ENCODE measurements around the gene KCNQ2.

The KCNQ2 gene

DNA sequence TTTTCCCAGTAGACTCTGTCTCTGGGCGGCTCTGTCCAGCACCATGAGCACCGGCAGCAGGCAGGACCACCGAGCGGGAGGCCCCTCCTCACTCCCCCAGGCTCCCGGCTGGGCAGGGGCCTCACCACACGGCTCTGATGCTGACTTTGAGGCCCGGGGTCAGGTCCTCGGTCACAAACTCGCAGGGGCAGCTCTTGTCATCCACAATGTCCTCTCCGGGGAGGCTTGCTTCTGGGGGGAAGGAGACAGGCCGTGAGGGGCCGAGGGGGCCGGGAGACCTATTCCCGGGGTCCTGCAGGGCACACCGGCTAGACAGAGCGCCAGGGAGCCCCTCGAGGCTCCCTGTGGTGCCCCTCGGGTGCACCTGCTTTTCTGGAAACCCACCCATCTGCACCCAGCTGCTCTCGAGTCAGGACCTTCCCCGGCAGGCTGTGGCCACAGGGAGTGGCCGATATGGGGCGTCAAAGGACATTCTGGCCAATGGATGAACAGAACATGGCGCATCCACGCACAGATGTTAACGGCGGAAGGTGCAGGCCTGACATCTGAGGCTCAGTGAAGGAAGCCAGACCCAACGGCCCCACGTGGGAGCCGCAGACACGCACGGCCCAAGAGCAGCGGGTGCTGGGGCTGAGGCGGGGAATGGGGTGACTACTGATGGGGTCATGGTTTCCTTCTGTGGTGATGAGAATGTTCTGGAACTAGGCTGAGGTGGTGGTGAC, 58.3 kb downstream of the KCNQ2 start:
- DNase-seq = no peak

DNA sequence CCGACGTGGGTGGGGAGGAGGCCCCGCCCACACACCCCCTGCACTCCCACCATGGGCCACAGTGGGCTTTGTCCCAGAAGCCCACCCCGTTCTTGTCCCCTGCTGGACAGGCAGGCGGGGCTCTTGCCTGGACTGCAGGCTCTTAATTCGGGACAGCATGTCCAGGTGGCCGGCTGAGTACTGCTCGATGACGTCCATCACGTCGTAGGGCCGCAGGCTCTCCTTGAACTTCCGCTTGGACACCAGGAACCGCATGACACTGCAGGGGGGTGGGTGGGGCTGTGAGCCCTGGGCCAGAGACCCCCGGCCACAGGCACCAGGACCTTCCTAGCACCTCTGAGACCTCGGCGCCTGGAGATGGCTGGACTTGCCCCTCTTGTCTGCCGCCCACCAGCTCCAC, 59.1 kb downstream of the KCNQ2 start:
- no peak for DNase-seq

DNA sequence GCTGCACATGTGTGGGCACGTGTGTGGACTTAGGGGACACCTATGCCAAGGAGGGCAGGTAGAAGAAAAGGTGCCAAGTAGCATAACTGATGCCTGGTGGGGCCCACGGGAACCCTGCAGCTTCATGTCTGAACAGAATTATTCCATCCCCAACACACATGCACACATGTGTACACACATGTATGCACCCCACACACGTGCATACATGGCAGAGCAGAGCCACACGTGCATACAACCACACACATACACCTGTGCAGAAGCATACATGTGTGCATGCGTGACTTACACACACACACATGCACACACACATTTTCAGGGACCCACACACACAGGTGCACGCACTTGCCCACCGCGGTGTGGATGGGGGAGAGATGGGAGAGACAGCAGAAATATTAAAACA, 59.6 kb downstream of the KCNQ2 start:
- DNase-seq = no peak

DNA sequence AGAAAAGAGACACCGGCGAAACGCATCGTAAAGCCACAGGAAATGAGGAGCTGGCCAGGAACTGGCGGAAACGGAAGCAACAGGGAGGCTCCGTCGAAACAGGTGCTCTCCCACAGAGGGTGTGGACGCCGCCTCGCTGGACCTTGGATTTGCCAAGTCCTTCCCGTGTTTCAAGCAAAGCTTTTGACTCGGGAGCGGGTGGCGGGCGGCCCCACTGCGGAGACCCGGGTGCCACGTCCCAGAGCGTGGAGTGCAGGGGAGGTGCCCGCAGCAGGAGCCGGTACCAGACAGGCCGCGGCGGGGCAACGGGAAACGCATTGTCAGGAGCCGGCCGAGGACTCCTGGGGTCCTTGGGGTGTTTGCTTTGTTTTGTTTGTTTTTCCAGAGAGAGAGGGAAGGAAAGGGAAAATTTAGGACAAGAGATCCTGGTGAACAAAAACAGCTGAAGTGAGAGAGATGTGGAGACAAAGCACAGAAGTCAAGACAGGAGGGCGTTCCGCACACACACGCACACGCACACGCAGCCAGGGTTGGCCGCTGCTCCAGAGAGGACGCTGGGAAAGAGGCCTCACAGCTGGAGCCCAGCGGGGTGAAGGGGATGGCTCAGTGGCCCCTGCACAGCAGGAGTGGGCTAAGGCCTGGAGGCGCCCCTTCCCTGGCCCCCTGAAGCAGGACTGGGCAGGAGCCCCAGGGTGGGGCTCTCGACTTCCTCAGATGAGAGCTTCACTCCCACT, 60.4 kb downstream of the KCNQ2 start:
- no peak for DNase-seq

DNA sequence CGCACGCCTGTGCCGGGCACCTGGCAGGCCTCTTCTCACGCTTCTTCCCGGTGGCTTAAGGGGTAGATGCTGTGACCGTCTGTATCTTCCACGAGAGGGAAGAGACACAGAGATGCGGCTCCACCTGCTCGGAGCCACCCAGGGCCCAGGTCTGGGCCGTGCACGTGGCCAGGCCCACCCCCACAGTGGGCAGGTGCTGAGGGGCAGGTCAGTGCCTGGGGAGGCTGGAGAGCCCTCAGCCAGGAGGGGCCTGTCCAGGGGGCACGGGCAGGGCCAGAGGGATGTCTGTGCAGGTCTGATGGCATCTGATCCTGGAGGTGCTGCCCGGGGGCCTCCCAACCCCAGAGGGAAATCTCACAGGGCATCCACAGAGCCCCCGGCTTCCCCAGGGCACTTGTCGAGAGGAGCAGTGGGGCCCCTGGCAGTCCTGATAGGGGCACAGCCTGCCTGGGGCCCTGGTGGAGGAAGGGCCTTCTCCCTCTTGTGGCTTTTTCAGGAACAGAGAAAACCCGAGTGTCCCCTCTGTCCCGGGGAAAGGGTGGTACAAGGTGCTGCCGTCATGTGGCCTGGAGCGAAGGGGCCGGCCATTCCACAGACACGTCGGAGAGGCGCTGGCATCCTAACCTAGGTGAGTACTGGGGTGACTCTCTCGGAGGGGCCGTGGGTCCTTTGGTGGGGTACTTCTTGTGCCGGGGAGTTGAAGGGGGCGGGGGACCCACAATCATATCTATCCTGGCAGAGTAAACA, 61.1 kb downstream of the KCNQ2 start:
- no peak for DNase-seq

DNA sequence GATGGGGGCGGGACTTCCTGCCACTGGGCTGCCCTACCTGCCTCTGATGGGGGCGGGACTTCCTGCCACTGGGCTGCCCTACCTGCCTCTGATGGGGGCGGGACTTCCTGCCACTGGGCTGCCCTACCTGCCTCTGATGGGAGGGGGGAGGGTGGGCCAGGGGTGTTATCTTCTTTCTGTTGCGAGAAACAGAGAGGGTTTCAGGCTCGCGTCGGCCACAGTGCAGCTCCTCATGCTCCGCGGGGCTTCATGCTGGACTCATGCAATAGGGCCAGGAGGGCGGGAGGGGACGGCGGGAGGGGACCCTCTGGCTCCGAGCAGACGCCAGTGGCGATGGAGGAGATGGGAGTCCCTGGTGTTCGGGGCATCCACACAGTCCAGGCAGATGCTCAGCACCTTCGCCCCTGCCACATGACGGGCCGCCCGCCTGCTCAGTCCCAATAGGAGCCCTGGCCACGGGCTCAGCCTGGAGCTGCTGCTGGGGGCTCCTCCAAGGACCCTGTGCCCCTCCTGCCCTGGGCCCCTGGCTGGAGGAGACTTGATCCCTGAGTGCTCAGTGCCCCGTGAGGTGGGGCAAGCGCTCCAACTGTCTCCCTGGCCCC, 62.5 kb downstream of the KCNQ2 start:
- no peak for DNase-seq

DNA sequence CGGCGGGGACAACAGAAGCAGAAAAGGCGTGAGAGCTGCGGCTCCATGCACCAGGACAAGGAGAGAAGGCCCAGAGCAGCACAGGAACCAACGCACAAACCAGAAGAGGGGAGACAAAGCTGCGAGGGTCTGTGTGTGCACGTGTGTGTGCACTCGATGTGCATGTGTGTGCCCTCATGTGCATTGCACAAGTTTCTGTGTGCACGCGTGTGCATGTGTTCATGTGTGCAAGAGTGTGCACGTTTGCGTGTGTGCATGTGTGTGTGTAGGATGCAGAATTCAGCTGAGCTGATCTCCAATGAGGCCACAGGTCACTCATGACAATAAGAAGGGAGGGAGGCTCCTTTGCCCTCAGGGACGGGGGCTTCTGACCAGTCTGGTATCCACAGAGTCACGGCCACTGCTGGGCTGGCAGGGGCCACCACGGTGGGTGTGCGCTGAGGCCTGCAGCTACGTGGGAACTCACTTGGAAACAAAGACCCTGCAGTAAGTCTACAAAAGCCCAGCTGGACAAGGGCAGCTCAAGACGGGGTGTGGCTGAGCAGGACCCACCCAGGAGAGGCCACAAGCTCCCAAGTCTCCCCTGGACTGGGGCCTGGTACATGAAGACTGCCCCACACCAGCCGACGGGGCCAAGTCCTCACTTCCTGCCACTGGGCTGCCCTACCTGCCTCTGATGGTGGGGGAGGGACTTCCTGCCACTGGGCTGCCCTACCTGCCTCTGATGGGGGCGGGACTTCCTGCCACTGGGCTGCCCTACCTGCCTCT, 63.2 kb downstream of the KCNQ2 start:
- DNase-seq = no peak

DNA sequence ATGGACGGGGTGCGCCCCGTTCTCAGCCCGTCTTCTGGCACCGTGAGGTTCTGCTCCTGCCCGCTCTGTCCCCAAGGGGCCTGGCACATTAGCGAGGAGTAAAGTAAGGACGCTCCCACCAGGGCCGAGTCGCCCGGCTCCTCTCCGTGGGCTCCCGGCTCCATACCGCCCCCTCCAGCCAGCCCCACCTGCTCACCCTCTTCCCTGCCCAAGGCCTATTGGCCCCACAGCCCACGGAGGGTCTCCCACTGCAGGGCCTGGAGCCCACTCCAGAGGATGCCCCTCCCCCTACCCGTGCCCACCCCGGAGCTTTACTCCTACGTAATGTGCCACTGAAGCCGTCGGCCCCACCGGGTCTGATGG, 63.8 kb downstream of the KCNQ2 start:
- DNase-seq = no peak

DNA sequence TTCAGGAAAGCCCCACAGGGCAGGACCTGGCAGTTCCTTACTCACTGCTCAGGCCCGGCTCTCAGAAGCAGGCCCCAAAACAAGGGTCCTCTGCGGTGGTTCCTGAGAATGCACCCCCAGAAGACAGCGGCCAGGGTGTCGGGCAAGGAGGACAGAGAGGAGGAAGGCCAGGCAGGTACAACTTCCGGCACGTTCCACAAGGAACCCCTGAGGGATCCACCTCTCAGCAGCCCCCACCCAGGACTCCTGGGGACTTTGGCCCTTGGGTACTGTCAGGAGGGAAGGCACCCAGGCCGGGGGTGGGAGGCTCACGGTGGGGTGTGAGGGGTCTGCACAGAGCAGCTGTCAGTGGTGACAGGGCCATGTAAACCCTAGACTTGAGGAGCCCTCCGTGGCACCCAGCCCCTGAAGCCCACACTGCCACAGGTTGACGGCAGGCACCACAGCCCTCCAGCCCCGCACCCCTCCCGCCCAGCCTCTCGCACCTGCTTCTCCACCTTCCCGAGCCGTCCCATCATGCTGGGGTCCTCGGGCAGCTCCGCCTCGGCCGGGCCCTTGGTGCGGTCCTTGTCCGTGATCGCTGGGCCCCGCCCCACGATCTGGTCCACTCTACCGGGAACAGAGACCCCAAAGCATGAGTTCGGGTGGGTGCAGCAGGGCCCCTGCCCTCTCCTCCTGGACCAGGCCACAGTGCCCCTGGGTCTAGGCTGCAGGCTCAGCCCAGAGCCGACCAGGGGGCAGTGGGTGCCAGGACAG, 64.3 kb downstream of the KCNQ2 start:
- no peak for DNase-seq

DNA sequence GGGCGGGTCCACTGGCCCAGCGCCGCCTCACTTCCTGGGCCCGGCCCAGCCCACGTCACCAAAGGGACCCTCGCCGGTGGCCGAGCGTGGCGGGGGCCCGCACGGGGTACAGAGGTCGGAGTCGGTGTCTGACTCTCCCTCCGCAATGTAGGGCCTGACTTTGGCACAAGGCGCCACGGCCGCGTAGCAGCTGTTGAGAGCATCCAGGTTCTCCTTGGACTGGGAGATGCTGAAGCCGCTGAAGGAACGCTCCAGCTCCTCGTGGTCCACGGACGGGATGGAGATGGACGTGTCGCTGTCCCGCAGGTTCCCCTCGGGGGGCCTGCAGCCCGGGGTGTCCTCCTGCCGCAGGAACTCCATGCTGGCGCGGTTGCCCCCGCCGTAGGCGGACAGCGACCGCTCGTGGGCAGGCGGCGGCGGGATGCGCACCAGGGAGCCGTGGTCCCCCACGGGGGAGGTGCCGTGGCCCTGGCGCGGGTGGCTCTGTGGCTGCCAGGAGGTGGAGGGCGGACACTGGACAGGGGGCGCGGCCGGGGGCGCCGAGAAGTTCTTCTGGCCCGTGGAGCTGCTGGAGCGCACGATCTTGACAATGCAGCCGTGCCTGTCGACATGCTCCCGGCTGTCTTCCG, 65.7 kb downstream of the KCNQ2 start:
- DNase-seq = no peak

DNA sequence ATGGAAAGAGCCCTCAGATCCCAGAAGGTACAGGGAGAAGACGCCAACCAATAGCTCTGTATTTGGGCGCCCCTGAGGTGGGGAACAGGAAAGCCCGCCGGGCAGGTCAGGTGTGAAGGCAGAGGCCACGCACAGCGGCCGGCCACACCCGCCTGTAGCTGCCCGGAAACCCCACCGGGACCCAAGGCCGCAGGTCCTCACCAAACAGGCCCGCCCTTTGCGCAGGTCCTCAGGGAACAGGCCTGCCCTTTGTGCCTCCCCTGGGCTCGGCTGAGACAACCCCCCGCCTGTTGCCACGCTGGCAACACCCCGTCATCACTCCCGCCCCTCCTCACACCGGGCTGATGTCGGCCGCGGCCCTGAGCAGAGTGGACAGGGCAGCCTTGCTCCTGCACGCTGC, 66.4 kb downstream of the KCNQ2 start:
- DNase-seq = no peak

DNA sequence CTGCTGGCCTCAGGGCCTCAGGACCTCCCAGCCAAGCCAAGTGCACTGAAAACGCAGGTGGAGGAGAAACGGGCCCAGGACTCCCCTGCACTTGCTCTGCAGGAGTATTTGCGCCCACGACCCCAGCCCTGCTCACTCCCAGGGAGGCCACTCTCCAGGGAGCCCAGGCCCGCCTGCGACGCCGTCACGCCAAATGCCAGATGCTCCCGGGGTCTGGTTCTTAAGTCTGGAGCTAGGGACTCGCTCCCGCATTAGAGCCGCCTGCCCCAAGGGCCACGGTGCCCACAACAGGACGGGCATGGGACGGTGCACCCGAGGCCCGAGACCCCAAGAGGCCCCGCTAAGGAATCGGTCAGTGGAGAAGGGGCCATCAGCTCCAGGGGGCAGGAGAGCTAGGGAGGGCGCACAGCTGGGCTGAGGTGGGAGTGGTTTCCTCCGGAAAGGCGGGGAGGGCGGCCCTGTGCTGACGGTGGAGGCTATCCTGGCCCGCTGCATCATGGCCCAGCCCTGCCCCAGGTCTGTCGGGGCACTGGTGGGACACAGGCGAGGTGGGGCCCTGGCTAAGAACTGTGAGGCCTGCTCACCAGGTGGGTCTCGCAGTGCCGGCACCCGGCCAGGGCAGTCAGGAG, 67.2 kb downstream of the KCNQ2 start:
- no peak for DNase-seq

DNA sequence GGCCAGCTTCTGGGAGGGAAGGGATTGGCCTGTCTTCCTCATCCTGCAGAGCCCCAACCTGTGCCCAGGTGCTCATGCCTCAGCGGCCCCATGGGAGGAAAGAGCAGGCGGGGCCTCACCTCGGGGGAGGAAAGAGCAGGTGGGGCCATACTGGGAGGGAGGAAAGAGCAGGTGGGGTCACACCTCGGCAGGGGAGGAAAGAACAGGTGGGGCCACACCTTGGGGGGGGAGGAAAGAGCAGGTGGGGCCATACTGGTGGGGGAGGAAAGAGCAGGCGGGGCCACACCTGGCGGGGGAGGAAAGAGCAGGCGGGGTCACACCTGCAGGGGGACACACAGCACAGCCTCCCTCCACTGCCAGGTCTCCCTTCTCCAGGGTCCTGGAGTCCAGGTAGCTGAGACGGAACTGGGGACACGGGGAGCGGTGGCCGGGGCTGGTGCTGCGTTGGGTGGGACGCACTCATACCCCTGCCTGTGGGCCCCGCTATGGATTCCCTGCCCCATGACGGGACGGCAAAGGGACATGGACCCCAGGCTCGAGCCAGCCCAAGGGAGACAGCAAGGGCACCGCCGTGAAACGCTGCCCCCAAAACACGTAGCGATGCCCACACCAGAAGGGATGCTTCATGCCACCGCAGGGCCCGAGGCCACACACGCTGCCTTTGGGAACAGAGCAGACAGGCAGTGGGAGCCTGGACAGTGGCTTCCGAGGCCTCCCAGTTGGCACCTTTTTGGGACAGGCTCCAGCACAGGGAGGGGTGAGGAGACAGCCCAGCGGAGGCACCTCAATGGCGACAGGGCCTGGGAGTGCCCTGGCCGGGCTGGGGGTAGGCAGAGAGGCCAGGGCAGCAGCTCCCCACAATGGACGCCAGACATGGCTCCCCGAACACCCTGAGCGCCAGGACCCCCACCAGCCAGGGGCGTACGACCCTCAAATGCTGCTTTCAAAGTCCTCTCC, 68.0 kb downstream of the KCNQ2 start:
- DNase-seq = no peak

DNA sequence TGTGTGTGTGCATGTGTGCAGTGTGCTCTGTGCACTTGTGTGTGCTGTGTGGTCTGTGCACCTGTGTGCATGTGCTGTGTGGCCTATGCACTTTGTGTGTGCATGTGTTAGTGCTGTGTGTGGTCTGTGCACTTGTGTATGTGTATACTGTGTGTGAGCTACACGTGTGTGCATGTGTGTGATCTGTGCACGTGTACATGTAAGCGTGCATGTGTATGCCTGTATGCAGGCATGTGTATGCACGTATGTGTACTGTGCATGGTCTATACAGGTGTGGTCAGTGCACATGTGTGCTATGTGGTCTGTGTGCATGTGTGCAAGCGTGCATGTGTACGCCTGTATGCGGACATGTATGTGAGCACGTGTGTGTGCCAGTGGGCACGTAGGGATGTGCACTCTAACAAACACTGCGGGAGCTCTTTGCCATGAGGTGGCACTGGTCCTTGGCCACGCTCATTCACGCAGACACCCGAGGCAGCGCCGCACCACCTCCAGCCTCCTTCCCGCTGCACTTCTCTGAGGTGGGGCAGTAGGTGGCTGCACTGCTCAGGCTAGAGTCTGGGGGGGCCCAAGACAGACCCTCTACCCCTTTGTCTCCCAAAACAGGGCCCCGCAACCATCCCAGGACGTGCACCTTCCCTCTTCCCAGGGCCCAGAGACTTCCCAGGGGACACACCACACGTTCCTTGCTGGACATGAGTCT, 68.9 kb downstream of the KCNQ2 start:
- no peak for DNase-seq

DNA sequence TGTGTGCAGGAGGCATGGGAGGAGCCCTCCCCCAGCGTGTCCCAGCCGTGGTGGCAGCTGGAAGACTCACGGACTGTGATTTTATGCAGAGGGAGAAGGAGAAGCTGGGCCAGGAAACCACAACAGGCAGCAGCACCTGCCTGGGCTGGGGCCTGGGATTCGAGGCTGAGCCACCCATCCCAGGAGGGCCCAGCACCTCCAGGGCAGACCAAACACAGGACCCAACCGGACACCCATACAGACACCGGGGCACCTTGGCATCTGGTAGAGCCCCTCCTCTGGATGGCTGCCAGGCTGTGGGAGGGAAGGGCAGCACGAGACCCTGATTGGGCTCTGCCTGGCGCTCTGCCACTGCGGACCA, 69.6 kb downstream of the KCNQ2 start:
- no peak for DNase-seq

DNA sequence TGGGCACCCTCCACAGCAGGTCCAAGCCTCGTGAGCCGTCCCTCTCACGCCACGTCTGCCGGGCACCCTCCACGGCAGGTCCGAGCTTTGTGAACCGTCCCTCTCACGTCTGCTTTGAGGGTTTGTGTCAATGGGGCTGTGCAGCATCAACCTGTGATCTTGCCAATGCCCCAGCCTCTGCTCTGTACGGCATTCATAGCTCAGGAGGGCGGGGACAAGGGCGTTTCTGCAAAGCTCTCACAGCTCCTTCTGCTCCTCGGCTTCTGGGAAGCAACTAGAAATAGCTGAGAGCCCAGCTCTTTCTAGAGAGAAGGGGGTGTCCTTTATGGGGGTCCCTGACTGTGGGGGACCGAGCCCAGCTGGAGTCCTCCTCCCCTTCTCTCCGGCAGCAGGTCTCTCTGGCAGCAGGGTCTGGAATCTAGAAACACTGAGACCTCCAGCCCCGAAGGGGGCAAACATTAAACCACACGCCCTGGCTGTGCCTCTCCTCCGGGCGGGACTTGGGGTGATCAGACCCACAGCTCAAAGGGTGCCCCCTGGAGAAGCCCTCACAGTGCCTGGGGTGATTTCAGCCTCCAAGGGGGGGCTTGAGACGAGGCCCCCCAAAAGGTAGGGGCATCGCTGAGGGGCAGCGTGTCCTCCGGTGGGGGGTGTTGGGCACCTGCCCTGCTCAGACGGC, 70.1 kb downstream of the KCNQ2 start:
- no peak for DNase-seq

DNA sequence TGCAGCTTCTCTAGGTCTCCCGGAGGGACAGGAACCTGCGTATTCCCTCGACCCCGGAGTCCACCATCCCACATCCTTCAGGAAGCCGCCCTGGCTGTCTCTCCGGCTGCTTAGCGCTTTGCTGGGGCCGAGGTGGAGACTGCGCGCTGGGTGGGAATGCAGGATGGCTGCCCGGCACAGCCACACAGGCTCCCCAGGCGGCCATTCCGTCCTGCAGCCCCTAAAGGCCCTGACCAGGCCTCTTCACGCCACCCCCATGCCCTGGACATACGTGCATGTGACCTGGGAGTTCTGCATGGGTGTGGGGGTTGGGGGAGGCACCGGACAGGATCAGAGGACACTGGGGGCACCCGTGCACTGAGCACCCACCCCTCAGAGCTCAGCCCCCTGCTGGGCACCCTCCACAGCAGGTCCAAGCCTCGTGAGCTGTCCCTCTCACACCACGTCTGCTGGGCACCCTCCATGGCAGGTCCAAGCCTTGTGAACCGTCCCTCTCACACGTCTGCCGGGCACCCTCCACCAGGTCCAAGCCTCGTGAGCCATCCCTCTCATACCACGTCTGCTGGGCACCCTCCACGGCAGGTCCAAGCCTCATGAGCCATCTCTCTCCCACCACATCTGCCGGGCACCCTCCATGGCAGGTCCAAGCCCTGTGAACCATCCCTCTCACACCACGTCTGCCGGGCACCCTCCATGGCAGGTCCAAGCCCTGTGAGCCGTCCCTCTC, 70.9 kb downstream of the KCNQ2 start:
- DNase-seq = no peak

Data from GF-D8 (cell line).